Measurements from ENCODE around the gene SLC48A1. TPM values are rescaled to one million over a fixed set of nuclear protein-coding genes. Genes with fewer than 3 reads are reported as not detected.

SLC48A1 gene
- total and polyA plus RNA-seq, 4 donors: 6.1 to 15.4 (median 9.3) TPM

GRCh38 chr12:47736877-47737676 lies 36.0 kb upstream of the SLC48A1 start (continued):
- TF ChIP-seq SP1 (IDR thresholded peaks at IDR 0.05): peak; percentile 53
- TF ChIP-seq FOXA1 (IDR thresholded peaks at IDR 0.05): no peak

- WGBS: 85% methylated on average over 17 of the region's 17 CpGs
- no peak overlapping the region for H3K27ac ChIP-seq (ENCODE audit: low read depth in 1 of 2, low read length in 2 of 2)
- TF ChIP-seq FOXA2 (IDR thresholded peaks at IDR 0.05) (no peak), HNF4A (conservative IDR thresholded peaks at IDR 0.05) (no peak), JUND (IDR thresholded peaks at IDR 0.05) (no peak), EGR1 (IDR thresholded peaks at IDR 0.05; ENCODE audit: low read depth in 2 of 2) (no peak), RAD21 (IDR thresholded peaks at IDR 0.05) (no peak), MAX (IDR thresholded peaks at IDR 0.05) (no peak), FOXA1 (IDR thresholded peaks at IDR 0.05) (no peak)
- no peak overlapping the region for H3K4me3 ChIP-seq (ENCODE audit: low read depth in 1 of 3, low read length in 3 of 3)
- no peaks in the 10 kb centered on the region for H3K36me3 ChIP-seq (ENCODE audit: control insufficient read depth in 4 of 4, insufficient read depth in 3 of 4, low read depth in 1 of 4, low read length in 3 of 4)
- H3K27me3 ChIP-seq (ENCODE audit: control insufficient read depth in 4 of 4, insufficient read depth in 4 of 4, low read length in 3 of 4): no peaks in the 10 kb centered on the region
- H3K4me1 ChIP-seq (ENCODE audit: control insufficient read depth in 4 of 4, insufficient read depth in 4 of 4, low read length in 3 of 4): peaks cover 10 to 12% (median 11%) of the 10 kb centered on the region in 4 donors
- H3K9me3 ChIP-seq (ENCODE audit: control insufficient read depth in 4 of 4, low read length in 3 of 4): no peaks in the 10 kb centered on the region
- no peak overlapping the region for H3K9ac ChIP-seq (ENCODE audit: low read depth in 1 of 2, low read length in 2 of 2)
- no peak for DNase-seq (ENCODE audit: low spot score)
Measured at GRCh38 chr12:47737936-47738594, 35.0 kb upstream of the SLC48A1 start.

GRCh38 chr12:47739297-47739696 lies 33.7 kb upstream of the SLC48A1 start:
- TF ChIP-seq TAF1 (conservative IDR thresholded peaks at IDR 0.05): no peak
- Histone ChIP-seq H3K4me1 (ENCODE audit: control insufficient read depth in 4 of 4, insufficient read depth in 4 of 4, low read length in 3 of 4) (peaks cover 10 to 12% (median 11%) of the 10 kb centered on the region in 4 donors), H3K4me3 (ENCODE audit: low read depth in 1 of 3, low read length in 3 of 3) (no peak overlapping the region), H3K9ac (ENCODE audit: low read depth in 1 of 2, low read length in 2 of 2) (no peak overlapping the region), H3K27ac (ENCODE audit: low read depth in 1 of 2, low read length in 2 of 2) (no peak overlapping the region), H3K9me3 (ENCODE audit: control insufficient read depth in 4 of 4, low read length in 3 of 4) (no peaks in the 10 kb centered on the region), H3K36me3 (ENCODE audit: control insufficient read depth in 4 of 4, insufficient read depth in 3 of 4, low read depth in 1 of 4, low read length in 3 of 4) (no peaks in the 10 kb centered on the region), H3K27me3 (ENCODE audit: control insufficient read depth in 4 of 4, insufficient read depth in 4 of 4, low read length in 3 of 4) (no peaks in the 10 kb centered on the region)
- no peak for DNase-seq (ENCODE audit: low spot score)
- 83% methylated on average over 3 of the region's 3 CpGs for whole genome bisulfite sequencing

- no peaks in the 10 kb centered on the region for H3K9me3 ChIP-seq (ENCODE audit: control insufficient read depth in 4 of 4, low read length in 3 of 4)
- H3K9ac ChIP-seq (ENCODE audit: low read depth in 1 of 2, low read length in 2 of 2): no peak overlapping the region
- no peaks in the 10 kb centered on the region for H3K27me3 ChIP-seq (ENCODE audit: control insufficient read depth in 4 of 4, insufficient read depth in 4 of 4, low read length in 3 of 4)
- no peak overlapping the region for H3K27ac ChIP-seq (ENCODE audit: low read depth in 1 of 2, low read length in 2 of 2)
- WGBS: 79% methylated on average over 12 of the region's 12 CpGs
- DNase-seq (ENCODE audit: low spot score): no peak
- no peaks in the 10 kb centered on the region for H3K36me3 ChIP-seq (ENCODE audit: control insufficient read depth in 4 of 4, insufficient read depth in 3 of 4, low read depth in 1 of 4, low read length in 3 of 4)
- peaks cover 10 to 12% (median 11%) of the 10 kb centered on the region in 4 donors for H3K4me1 ChIP-seq (ENCODE audit: control insufficient read depth in 4 of 4, insufficient read depth in 4 of 4, low read length in 3 of 4)
- H3K4me3 ChIP-seq (ENCODE audit: low read depth in 1 of 3, low read length in 3 of 3): no peak overlapping the region
- no peak for TF ChIP-seq HNF4G (IDR thresholded peaks at IDR 0.05)
- TF ChIP-seq SP1 (IDR thresholded peaks at IDR 0.05): no peak
- TF ChIP-seq GABPA (IDR thresholded peaks at IDR 0.05 in 1 of 2, conservative IDR thresholded peaks at IDR 0.05 in 1 of 2): no peak
- TF ChIP-seq ATF3 (IDR thresholded peaks at IDR 0.05): no peak
- no peak for TF ChIP-seq RAD21 (IDR thresholded peaks at IDR 0.05)
- TF ChIP-seq JUND (IDR thresholded peaks at IDR 0.05): no peak
- TF ChIP-seq NR2F2 (IDR thresholded peaks at IDR 0.05): no peak
- TF ChIP-seq REST (IDR thresholded peaks at IDR 0.05): no peak
- TF ChIP-seq MAX (IDR thresholded peaks at IDR 0.05): no peak
- no peak for TF ChIP-seq ZBTB33 (IDR thresholded peaks at IDR 0.05)
- TF ChIP-seq TAF1 (conservative IDR thresholded peaks at IDR 0.05): no peak
- no peak for TF ChIP-seq EGR1 (IDR thresholded peaks at IDR 0.05; ENCODE audit: low read depth in 2 of 2)
- no peak for TF ChIP-seq FOXA2 (IDR thresholded peaks at IDR 0.05)
Measured at GRCh38 chr12:47739979-47740378, 33.1 kb upstream of the SLC48A1 start.

All from liver (tissue), 9 donors.